Stimulated activated naive CD4-positive, alpha-beta T cell treated with Interleukin-2 at 50 U/mL for 16 hours (primary cell): ENCODE data around the gene RASSF7.

Source experiments
- DNase-seq: peaks from one replicate; lab custom pipeline; 2025; lab: John Stamatoyannopoulos, UW

Gene RASSF7

GRCh38 chr11:586376-587316, 25.9 kb downstream of the RASSF7 start:
- no peak for DNase-seq

- no peak for DNase-seq
These were observed 26.8 kb downstream of the RASSF7 start for GRCh38 chr11:587546-587945.

GRCh38 chr11:587978-588380, 27.2 kb downstream of the RASSF7 start:
- DNase-seq, result peak; percentile 57

GRCh38 chr11:589798-590197, 29.0 kb downstream of the RASSF7 start:
- no peak for DNase-seq

- DNase-seq, result no peak
These were observed 30.2 kb downstream of the RASSF7 start for GRCh38 chr11:590997-591396.

- no peak for DNase-seq
These were observed 31.7 kb downstream of the RASSF7 start for GRCh38 chr11:592501-592900.

GRCh38 chr11:592918-593317, 32.1 kb downstream of the RASSF7 start:
- no peak for DNase-seq

GRCh38 chr11:593347-593746, 32.6 kb downstream of the RASSF7 start:
- DNase-seq, result no peak

GRCh38 chr11:595400-595799, 34.6 kb downstream of the RASSF7 start:
- DNase-seq, result no peak

- no peak for DNase-seq
These were observed 35.6 kb downstream of the RASSF7 start for GRCh38 chr11:596374-596773.

- DNase-seq, result no peak
These were observed 36.5 kb downstream of the RASSF7 start for GRCh38 chr11:597166-597725.

- DNase-seq, result no peak
These were observed 37.4 kb downstream of the RASSF7 start for GRCh38 chr11:598005-598680.

GRCh38 chr11:601573-602245, 40.9 kb downstream of the RASSF7 start:
- DNase-seq, result no peak

- DNase-seq, result no peak
These were observed 42.4 kb downstream of the RASSF7 start for GRCh38 chr11:603154-603553.

GRCh38 chr11:605286-606129, 44.7 kb downstream of the RASSF7 start:
- DNase-seq, result no peak

- DNase-seq, result no peak
These were observed 45.5 kb downstream of the RASSF7 start for GRCh38 chr11:606245-606644.

- DNase-seq, result no peak
These were observed 46.4 kb downstream of the RASSF7 start for GRCh38 chr11:607020-607780.

- DNase-seq, result no peak
These were observed 47.3 kb downstream of the RASSF7 start for GRCh38 chr11:607971-608659.

- DNase-seq, result no peak
These were observed 48.1 kb downstream of the RASSF7 start for GRCh38 chr11:608791-609251.

GRCh38 chr11:609341-609811, 48.6 kb downstream of the RASSF7 start:
- DNase-seq, result no peak
